HG02938 (cell line): ENCODE results near the gene CITED1.

ENCODE experiments used
- ATAC-seq: cut with Tn5 transposase; IDR thresholded peaks from one replicate; pipeline ENCODE4 v1.9.1; 2021; ENCODE audit warnings: mild to moderate bottlenecking, moderate library complexity; ENCODE audit not compliant: unreplicated experiment

The CITED1 gene

GRCh38 chrX:72309297-72310071 is 3.8 kb upstream of the CITED1 start:
- no peak for ATAC-seq

- no peak for ATAC-seq
These were observed 3.0 kb upstream of the CITED1 start for GRCh38 chrX:72308566-72309296.

- ATAC-seq = no peak
These were observed 2.5 kb upstream of the CITED1 start for GRCh38 chrX:72308209-72308565.

- ATAC-seq = no peak
These were observed 1.9 kb upstream of the CITED1 start for GRCh38 chrX:72307646-72308051.

GRCh38 chrX:72306851-72307645 is 1.3 kb upstream of the CITED1 start:
- peak; percentile 64 for ATAC-seq

DNA sequence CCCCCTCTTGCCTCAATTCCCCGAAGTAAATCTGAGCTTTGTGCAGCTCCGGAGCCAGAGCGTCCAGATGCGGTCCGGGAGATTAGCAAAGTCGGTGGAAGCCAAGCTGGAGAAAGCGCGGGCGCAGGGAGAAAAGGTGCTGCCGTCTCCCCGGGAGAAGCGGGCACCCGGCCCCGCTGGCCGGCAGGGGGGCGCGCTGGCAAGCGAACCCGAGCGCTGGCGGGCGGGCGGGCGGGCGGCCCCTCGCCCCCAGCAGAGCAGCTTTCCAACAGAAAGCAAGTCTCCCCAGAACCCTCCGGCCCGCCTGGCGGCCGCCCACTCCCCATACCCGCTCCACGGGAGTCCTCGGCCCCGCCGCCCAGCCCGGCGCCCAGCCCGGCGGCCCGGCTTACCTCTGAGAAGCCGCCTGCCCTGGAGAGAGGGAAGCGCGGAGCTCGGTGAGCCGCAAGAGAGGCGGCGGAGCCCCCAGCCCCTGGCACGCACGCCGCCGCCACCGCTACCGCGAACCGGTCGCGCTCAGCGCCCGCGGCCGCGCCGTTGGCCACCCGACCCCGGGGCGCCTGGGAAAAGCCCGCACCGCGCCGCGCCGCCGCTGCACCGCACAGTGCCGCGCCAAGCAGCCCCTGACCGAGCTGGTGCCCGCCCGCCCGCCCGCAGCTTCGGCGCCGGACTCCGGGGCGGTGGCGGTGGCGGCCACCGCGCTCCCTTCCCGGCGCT is 529 bp upstream of the CITED1 start:
- peak; percentile 3 for ATAC-seq

DNA sequence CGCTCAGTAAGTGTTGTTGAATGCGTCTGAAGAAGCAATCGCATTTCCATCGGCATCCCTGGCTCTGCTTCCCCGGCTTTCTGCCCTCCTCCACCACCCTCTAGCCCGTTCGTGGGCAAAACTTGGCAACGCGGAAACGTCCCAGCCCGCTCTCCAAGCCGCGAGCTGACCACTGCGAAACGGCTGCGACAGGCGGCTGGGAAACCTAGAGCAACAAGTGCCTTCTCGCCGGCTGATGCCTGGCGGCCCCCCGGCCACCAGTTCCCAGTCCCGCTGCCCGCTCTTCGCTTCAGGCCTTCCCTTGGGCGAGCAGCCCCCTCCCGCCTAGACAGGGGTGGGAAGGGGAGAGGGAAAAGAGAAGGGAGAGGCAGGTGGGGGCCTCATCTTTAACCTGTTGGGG is 837 bp downstream of the CITED1 start:
- no peak for ATAC-seq

- ATAC-seq = no peak
These were observed 3.9 kb downstream of the CITED1 start for GRCh38 chrX:72301781-72302180.

GRCh38 chrX:72299891-72300630 is 5.7 kb downstream of the CITED1 start:
- ATAC-seq = no peak

- no peak for ATAC-seq
These were observed 7.6 kb downstream of the CITED1 start for GRCh38 chrX:72297953-72298730.

- no peak for ATAC-seq
These were observed 8.7 kb downstream of the CITED1 start for GRCh38 chrX:72296991-72297390.

- no peak for ATAC-seq
These were observed 10.0 kb downstream of the CITED1 start for GRCh38 chrX:72295745-72296144.

GRCh38 chrX:72294497-72294896 is 11.2 kb downstream of the CITED1 start:
- ATAC-seq = no peak

DNA sequence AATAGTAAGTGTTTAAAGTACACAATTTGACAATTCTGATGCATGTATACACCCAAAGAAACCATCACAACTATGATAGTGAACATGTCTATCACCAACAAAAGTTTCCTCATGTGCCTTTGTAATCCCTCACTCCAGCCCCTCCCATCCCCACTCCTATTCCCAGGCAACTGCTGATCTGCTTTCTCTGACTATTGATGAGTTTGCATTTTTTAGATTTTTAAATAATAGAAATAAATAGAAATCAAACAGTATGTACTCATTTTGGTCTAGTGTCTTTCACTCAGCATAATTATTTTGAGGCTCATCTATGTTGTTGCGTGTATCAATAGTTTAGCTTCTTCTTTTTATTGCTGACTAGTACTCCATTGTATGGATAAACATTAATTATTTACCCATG is 23.4 kb downstream of the CITED1 start:
- ATAC-seq = no peak

GRCh38 chrX:72280321-72280845 is 25.3 kb downstream of the CITED1 start:
- ATAC-seq = no peak

GRCh38 chrX:72276478-72276953 is 29.2 kb downstream of the CITED1 start:
- peak; percentile 37 for ATAC-seq

- ATAC-seq = no peak
These were observed 31.2 kb downstream of the CITED1 start for GRCh38 chrX:72274526-72274925.

DNA sequence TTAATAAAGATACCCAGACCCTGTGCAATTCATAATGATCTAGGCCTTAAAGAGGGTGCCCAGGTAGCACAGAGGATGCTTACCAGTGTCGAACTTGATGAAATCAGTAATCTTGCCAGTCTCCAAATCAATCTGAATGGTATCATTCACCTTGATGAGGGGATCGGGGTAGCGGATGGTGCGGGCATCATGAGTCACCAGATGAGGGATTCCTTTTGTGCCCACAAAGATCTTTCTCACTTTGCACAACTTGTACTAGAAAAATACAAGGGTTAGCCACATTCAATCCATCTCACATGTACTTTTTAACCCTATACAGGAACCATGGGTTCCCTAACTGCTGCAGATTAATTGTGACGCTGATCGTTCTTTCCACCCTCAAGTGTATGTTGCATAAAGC is 32.0 kb downstream of the CITED1 start:
- ATAC-seq = no peak

DNA sequence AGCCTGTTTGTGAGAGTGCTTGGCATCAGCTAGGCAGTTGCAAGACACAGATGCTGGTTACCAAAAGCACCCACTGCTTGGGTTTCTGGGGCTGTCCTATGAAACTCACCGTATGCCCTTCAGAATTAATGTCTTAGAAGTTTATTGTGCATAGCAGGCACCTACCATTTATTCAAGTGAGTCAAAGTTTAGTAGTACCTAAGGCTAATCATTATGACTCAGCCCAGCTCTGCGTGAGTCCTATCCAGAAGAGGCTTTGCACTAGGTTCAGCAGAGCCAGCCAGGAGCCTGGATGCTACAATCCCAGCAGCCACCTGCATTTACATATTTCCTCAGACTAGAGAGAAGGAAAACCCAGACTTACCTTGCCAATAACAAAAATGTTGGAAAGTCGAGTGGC is 32.8 kb downstream of the CITED1 start:
- ATAC-seq = no peak
